GM12872 (cell line): ENCODE results near the gene DUSP5.

Experiments used
- TF ChIP-seq, protein P1 (sequence below): IDR thresholded peaks from 3 replicates; pipeline ENCODE4 v1.5.1; 2011; ENCODE audit warnings: low read depth, mild to moderate bottlenecking, low read length, moderate library complexity; ENCODE audit not compliant: insufficient read depth

The DUSP5 gene

DNA sequence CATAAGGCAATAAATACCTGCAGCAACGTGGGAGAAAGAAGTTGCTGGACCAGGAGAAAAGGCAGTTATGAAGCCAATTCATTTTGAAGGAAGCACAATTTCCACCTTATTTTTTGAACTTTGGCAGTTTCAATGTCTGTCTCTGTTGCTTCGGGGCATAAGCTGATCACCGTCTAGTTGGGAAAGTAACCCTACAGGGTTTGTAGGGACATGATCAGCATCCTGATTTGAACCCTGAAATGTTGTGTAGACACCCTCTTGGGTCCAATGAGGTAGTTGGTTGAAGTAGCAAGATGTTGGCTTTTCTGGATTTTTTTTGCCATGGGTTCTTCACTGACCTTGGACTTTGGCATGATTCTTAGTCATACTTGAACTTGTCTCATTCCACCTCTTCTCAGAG is 13.0 kb downstream of the DUSP5 start:
- TF ChIP-seq, protein P1, sequence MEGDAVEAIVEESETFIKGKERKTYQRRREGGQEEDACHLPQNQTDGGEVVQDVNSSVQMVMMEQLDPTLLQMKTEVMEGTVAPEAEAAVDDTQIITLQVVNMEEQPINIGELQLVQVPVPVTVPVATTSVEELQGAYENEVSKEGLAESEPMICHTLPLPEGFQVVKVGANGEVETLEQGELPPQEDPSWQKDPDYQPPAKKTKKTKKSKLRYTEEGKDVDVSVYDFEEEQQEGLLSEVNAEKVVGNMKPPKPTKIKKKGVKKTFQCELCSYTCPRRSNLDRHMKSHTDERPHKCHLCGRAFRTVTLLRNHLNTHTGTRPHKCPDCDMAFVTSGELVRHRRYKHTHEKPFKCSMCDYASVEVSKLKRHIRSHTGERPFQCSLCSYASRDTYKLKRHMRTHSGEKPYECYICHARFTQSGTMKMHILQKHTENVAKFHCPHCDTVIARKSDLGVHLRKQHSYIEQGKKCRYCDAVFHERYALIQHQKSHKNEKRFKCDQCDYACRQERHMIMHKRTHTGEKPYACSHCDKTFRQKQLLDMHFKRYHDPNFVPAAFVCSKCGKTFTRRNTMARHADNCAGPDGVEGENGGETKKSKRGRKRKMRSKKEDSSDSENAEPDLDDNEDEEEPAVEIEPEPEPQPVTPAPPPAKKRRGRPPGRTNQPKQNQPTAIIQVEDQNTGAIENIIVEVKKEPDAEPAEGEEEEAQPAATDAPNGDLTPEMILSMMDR, result no peak

DNA sequence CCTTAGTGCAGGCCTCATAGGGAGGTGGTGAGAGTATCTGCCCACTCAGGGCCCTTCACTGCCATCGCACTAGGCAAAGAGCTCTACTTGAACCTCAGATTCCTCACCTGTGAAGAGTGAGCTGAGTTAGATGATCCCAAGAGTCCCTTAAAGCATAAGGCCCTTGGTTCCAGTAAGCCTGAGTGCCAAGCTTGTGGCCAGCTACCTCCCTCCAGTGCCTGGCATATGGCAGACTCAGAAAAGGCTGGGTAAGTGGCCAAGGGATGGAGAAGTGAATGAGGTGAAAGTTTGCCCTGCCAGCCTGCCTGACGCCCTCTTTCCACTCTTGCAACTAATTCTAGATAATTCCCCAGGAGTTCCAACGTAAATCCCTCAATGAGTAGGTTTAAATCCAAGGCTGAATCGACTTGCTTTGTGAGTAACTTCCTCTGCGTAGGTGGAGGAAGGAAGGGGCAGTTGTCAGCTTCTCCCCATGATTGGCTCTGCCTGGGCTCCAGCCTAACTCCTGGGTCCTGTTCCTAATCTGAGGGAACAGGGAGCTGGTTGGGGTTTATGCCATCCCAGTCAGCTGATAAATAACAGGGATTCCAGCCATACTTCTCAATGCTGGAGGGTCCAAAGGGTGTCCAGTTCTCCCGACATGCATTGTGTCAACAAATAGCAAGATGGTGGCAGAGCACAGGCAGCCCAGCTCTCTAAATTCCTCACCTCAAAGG is 14.2 kb downstream of the DUSP5 start:
- TF ChIP-seq, protein P1, result no peak

DNA sequence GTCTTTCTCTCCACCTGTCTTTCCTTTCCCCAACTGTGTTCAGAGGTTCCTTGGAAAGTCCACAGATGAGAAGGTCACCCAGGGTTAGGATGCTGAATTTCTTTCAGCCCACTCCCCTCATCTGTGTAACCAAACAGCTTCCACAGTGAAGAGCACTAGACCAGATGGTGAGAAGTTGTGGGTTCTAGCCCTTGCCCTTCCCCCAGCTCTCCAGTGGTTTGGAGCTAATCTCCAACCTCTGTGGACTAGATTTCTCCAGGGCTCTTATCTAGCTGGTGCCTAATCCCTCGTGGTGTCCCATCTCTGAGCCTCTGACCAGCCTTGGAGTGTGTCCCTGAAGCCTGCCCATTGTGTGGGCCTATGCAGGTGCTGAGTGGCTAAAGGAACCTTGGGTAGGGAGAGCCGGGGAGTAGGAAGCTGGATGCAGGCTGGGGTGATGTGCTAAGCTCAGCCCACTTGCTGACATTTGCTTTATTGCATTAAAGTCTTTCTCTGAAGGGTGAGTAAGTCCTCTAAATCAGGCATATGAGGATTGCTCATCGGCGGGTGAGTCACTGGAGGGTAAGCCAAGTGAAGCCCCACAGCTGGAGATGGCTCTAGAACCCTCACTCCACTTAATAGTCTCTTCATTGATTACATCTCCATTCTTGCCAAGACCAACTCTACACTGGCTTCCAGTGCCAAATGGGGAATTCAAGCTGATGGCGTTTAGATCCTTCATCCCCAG is 14.9 kb downstream of the DUSP5 start:
- TF ChIP-seq, protein P1, result no peak

GRCh38 chr10:110513949-110514348 is 16.2 kb downstream of the DUSP5 start:
- TF ChIP-seq, protein P1, result no peak

DNA sequence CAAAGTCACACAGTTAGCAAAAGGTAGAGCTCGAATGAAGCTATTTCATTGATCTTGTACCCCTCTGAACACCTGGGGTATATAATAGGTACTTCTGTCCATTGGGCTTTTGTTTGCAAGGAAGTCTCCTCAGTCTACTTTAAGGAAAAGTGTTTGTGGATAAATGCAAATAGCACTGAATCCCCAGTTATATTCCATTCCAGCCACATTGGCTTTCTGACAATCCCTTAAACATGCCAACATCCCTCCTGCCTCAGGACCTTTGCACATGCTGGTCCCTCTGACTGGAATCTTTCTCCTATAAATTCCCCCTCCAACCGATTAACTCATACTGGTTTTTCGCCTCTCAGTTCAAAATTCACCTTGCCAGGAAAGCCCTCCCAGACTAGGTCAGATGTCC is 17.1 kb downstream of the DUSP5 start:
- TF ChIP-seq, protein P1, result no peak

DNA sequence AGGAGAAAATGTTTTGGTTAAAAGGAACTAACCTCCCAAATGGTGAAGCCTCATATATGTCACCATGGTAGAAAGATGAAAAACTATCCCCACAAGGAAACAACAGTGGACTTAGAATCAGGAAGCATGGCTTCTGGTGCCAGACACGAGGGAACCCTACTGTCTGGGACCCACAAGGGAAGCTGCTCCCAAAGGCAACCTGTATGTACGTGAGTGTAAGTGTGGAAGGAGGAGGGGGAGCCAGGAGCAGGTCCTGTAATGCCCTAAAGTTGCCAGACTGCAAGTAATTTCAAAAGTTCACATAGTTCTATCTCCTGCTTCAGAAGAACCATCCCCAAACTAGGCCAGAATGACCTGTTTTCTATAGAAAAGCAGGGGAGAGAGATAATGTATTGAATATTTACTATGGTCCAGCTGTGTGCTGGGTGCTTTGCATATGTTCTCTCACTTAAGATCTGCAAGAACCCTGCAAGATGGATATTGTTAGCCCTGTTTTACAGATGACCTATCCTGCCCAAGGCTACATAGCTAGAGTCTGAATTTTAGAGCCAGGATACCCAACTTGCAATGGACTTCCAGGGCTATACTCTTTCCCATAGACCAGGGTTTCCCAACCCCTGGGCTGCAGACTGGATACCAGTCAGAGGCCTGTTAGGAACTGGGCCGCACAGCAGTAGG is 19.2 kb downstream of the DUSP5 start:
- TF ChIP-seq, protein P1, result no peak

GRCh38 chr10:110522365-110522988 is 24.8 kb downstream of the DUSP5 start:
- TF ChIP-seq, protein P1, result no peak
